Peyer's patch (tissue), 4 donors: ENCODE data around the gene TRAPPC12. TPM values are rescaled to one million over a fixed set of nuclear protein-coding genes. Genes with fewer than 3 reads are reported as not detected.
"Not testable (repeated sequence)": the region's sequence is repeated elsewhere in the genome, so short reads cannot be mapped to it uniquely, and the experiment has no call there.

Experiments used
- DNase-seq, 3 donors: peaks; one replicate each; pipeline ENCODE4 v3.0.0-alpha.2; 2017 to 2019
- H3K27ac ChIP-seq, 4 donors: fragments of 200-600 bp; sonication (generic); one replicate each; pipeline ENCODE4 v1.5.1; 2016 to 2019
- H3K27me3 ChIP-seq, 2 donors: fragments of 200-600 bp; sonication (generic); one replicate each; pipeline ENCODE4 v1.5.1; 2019
- H3K36me3 ChIP-seq, 3 donors: fragments of 200-600 bp; sonication (generic); one replicate each; pipeline ENCODE4 v1.5.1; 2016 to 2019
- H3K4me1 ChIP-seq, 4 donors: fragments of 200-600 bp; sonication (generic); one replicate each; pipeline ENCODE4 v1.5.1; 2016 to 2019
- H3K4me3 ChIP-seq, 4 donors: fragments of 200-600 bp; sonication (generic); 1 replicate in 3 of 4; 2 replicates in 1 of 4; pipeline ENCODE4 v1.5.1; 2016 to 2019; ENCODE audit warnings: mild to moderate bottlenecking in 1 of 4
- H3K9me3 ChIP-seq, 4 donors: fragments of 200-600 bp; sonication (generic); one replicate each; pipeline ENCODE4 v1.5.1; 2016 to 2019; ENCODE audit warnings: mild to moderate bottlenecking in 1 of 4
- POLR2A ChIP-seq, 2 donors: fragments of 450-650 bp; IDR thresholded peaks; one replicate each; pipeline ENCODE4 v1.5.1; 2017; ENCODE audit warnings: antibody characterized with exemption in 2 of 2, mild to moderate bottlenecking in 2 of 2, moderate library complexity in 2 of 2
- total RNA-seq, 4 donors: library from RNA; depleted of rRNA; stranded (reverse); fragments of >200 nt; gene quantifications; one replicate each; pipeline ENCODE4 v1.1.0, GENCODE V29; 2016
- TF ChIP-seq, protein P1 (sequence below), 6 experiments: fragments of 450-650 bp in 4 of 6; fragments of 200-600 bp in 2 of 6; sonication (generic) in 1 of 6; IDR thresholded peaks; one replicate each; pipeline ENCODE4 v1.5.1; 2017 to 2019; ENCODE audit warnings: antibody characterized with exemption in 6 of 6, mild to moderate bottlenecking in 3 of 6, moderate library complexity in 1 of 6

Gene TRAPPC12
- total RNA-seq, 4 donors from 2014 or later: 122 to 191 (median 158) TPM

- Histone ChIP-seq H3K9me3 (no peaks in the 10 kb centered on the region), H3K27me3 (no peaks in the 10 kb centered on the region), H3K4me1 (no peaks in the 10 kb centered on the region), H3K36me3 (no peaks in the 10 kb centered on the region), H3K27ac (no peak overlapping the region), H3K4me3 (no peak overlapping the region)
- DNase-seq: peak in 1 of 3 donors; percentile 41
- TF ChIP-seq POLR2A (IDR thresholded peaks at IDR 0.05): no peak
- TF ChIP-seq, protein P1, sequence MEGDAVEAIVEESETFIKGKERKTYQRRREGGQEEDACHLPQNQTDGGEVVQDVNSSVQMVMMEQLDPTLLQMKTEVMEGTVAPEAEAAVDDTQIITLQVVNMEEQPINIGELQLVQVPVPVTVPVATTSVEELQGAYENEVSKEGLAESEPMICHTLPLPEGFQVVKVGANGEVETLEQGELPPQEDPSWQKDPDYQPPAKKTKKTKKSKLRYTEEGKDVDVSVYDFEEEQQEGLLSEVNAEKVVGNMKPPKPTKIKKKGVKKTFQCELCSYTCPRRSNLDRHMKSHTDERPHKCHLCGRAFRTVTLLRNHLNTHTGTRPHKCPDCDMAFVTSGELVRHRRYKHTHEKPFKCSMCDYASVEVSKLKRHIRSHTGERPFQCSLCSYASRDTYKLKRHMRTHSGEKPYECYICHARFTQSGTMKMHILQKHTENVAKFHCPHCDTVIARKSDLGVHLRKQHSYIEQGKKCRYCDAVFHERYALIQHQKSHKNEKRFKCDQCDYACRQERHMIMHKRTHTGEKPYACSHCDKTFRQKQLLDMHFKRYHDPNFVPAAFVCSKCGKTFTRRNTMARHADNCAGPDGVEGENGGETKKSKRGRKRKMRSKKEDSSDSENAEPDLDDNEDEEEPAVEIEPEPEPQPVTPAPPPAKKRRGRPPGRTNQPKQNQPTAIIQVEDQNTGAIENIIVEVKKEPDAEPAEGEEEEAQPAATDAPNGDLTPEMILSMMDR (IDR thresholded peaks at IDR 0.05): no peak
Measured at GRCh38 chr2:3489764-3490115, 110.2 kb downstream of the TRAPPC12 start.

- H3K27ac ChIP-seq: no peak overlapping the region
- TF ChIP-seq, protein P1 (IDR thresholded peaks at IDR 0.05): no peak
- no peak for TF ChIP-seq POLR2A (IDR thresholded peaks at IDR 0.05)
- H3K4me1 ChIP-seq: no peaks in the 10 kb centered on the region
- DNase-seq: peak in 1 of 3 donors; percentile 40
- H3K9me3 ChIP-seq: no peaks in the 10 kb centered on the region
- H3K4me3 ChIP-seq: no peak overlapping the region
- no peaks in the 10 kb centered on the region for H3K27me3 ChIP-seq
- H3K36me3 ChIP-seq: peaks cover 0 to 5% (median 0%) of the 10 kb centered on the region in 3 donors
Measured at GRCh38 chr2:3490191-3491170, 111.0 kb downstream of the TRAPPC12 start.

DNA sequence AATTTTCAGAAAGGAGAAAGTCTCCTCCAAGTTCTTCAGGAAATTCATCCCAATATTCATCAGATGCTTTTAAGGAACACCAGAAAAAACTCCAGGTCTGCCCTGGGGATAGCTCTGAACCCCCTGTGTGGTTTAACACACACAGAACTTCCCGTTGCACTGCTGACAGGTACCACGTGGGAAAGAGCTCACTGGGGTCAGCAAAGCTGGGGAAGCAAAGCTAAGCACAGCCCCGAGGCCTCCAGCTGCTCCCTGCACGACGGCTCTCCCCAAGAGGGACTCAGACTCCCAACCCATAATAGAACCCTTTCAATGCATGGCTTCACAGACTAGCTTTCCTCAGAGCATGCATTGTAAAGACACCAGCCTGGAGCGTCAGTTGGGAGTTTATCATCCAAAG, 111.8 kb downstream of the TRAPPC12 start:
- H3K27ac ChIP-seq: no peak overlapping the region
- peaks cover 0 to 13% (median 0%) of the 10 kb centered on the region in 3 donors for H3K36me3 ChIP-seq
- no peaks in the 10 kb centered on the region for H3K27me3 ChIP-seq
- no peaks in the 10 kb centered on the region for H3K4me1 ChIP-seq
- H3K9me3 ChIP-seq: no peaks in the 10 kb centered on the region
- peak in 1 of 3 donors; percentile 27 for DNase-seq
- no peak overlapping the region for H3K4me3 ChIP-seq
- TF ChIP-seq, protein P1 (IDR thresholded peaks at IDR 0.05): no peak
- no peak for TF ChIP-seq POLR2A (IDR thresholded peaks at IDR 0.05)

DNA sequence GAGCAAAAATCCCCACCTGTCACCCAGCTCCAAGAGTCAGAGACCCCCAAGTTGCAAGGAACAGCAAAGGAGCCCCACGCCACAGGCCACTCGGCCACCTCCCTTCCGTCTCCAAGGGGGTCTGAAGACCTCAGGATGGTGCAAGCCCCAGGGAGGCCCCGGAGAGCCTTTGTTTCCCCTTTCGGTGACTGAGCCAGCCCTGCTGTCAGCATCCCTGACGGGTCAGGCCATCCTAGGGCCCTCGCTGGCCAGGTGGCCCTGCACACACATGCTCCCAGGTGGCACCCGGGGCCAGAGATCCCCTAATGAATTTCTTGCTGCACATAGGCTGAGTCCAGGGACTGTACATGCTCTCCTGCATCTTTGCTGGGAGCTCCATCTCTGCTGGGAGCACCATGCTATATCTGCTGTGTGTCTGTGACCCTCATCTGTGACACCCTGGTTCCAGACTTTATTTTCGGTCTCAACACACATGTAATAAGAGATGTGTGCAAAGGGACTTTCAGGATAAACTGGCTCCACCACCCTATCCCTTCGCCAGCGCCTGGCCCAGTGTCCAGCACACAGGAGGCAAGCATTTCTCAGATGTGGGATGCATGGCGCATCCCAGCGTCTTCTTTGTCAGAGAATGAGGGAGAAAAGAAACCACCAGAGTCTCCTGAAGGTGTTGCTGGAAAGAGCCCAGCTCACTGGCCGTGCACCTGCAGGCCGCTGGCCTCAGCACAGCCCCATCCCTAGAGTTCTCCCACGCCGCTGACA, 112.4 kb downstream of the TRAPPC12 start:
- TF ChIP-seq POLR2A (IDR thresholded peaks at IDR 0.05): no peak
- TF ChIP-seq, protein P1 (IDR thresholded peaks at IDR 0.05): no peak
- DNase-seq: peak in 1 of 3 donors; percentile 39
- H3K9me3 ChIP-seq: no peaks in the 10 kb centered on the region
- H3K36me3 ChIP-seq: peaks cover 0 to 19% (median 0%) of the 10 kb centered on the region in 3 donors
- H3K4me1 ChIP-seq: no peaks in the 10 kb centered on the region
- no peaks in the 10 kb centered on the region for H3K27me3 ChIP-seq
- no peak overlapping the region for H3K4me3 ChIP-seq
- no peak overlapping the region for H3K27ac ChIP-seq

DNA sequence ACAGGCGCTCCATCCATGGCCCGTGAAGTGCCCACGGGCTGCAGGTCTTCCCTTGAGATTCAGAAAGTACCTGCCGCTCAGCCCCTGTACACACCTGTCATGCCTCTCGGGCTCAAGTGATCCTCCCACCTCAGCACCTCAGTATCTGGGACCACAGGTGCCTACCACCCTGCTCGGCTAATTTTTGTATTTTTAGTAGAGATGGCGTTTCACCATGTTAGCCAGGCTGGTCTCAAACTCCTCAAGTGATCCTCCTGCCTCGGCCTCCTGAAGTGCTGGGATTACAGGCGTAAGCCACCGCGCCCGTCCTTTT, 112.9 kb downstream of the TRAPPC12 start:
- not testable (repeated sequence) for H3K4me1 ChIP-seq, H3K27ac ChIP-seq, H3K27me3 ChIP-seq, H3K9me3 ChIP-seq, H3K4me3 ChIP-seq
- DNase-seq: peak in 1 of 3 donors; percentile 14
- peaks cover 0 to 25% (median 0%) of the 10 kb centered on the region in 3 donors for H3K36me3 ChIP-seq
